HepG2 (cell line): ENCODE data around the gene PCSK7. TPM values are rescaled to one million over a fixed set of nuclear protein-coding genes. Genes with fewer than 3 reads are reported as not detected.

Source experiments
- HOXA9 ChIP-seq: sonication (generic); formaldehyde crosslinking; IDR thresholded peaks from 2 replicates; pipeline ENCODE4 v1.8.1; 2022; ENCODE audit warnings: missing genetic modification reagents, mild to moderate bottlenecking, moderate library complexity, borderline replicate concordance
- KIAA2018 ChIP-seq: sonication (generic); formaldehyde crosslinking; IDR thresholded peaks from 2 replicates; pipeline ENCODE4 v1.5.0; 2020; ENCODE audit warnings: mild to moderate bottlenecking, missing genetic modification reagents, borderline replicate concordance
- ZNF407 ChIP-seq: sonication (generic); formaldehyde crosslinking; IDR thresholded peaks from one replicate; pipeline ENCODE4 v1.5.1; 2020; ENCODE audit warnings: mild to moderate bottlenecking, missing genetic modification reagents; ENCODE audit errors: not compliant biosample characterization
- polyA plus RNA-seq, 8 experiments: library from polyadenylated mRNA; depleted of rRNA in 3 of 8; stranded (reverse) in 7 of 8; unstranded in 1 of 8; fragments of >200 nt; fragmentation: Illumina TruSeq in 4 of 8; extraction: Trizol in 4 of 8; gene quantifications; 2 replicates each; pipeline versions ENCODE4 v1.2.1 to v1.2.3, GENCODE V29; 2011 to 2016; ENCODE audit warnings: low read depth in 4 of 8, missing spikeins in 1 of 8, mixed read lengths in 1 of 8; ENCODE audit not compliant: insufficient read depth in 1 of 8
- total RNA-seq, 5 experiments: library from RNA; depleted of rRNA; stranded (reverse); fragments of >200 nt; fragmentation: Illumina TruSeq; extraction: Trizol; gene quantifications; 2 replicates each; pipeline ENCODE4 v1.2.3, GENCODE V29; 2016; ENCODE audit warnings: low read depth in 1 of 5
- TF ChIP-seq, protein P1 (sequence below): sonication (generic); formaldehyde crosslinking; IDR thresholded peaks from 2 replicates; pipeline ENCODE4 v1.5.1; 2020; ENCODE audit warnings: mild to moderate bottlenecking, missing genetic modification reagents, borderline replicate concordance
- TF ChIP-seq, protein P2 (sequence below): sonication (generic); formaldehyde crosslinking; IDR thresholded peaks from 2 replicates; pipeline ENCODE4 v1.5.1; 2020; ENCODE audit warnings: mild to moderate bottlenecking, missing genetic modification reagents

PCSK7 gene
- total and polyA plus RNA-seq, 2 of the 13 experiments (the other 11 are each of a cell fraction or from before 2014, with no cell fraction given) = 13.4 to 13.8 TPM

- no peak for TF ChIP-seq KIAA2018 (CRISPR knock-in tag)
- TF ChIP-seq HOXA9 (CRISPR knock-in tag) = no peak
- TF ChIP-seq ZNF407 = no peak
- TF ChIP-seq, protein P1, sequence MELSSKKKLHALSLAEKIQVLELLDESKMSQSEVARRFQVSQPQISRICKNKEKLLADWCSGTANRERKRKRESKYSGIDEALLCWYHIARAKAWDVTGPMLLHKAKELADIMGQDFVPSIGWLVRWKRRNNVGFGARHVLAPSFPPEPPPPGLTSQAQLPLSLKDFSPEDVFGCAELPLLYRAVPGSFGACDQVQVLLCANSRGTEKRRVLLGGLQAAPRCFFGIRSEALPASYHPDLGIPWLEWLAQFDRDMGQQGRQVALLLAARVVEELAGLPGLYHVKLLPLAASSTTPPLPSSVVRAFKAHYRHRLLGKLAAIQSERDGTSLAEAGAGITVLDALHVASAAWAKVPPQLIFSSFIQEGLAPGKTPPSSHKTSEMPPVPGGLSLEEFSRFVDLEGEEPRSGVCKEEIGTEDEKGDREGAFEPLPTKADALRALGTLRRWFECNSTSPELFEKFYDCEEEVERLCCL (CRISPR knock-in tag) = no peak
- TF ChIP-seq, protein P2, sequence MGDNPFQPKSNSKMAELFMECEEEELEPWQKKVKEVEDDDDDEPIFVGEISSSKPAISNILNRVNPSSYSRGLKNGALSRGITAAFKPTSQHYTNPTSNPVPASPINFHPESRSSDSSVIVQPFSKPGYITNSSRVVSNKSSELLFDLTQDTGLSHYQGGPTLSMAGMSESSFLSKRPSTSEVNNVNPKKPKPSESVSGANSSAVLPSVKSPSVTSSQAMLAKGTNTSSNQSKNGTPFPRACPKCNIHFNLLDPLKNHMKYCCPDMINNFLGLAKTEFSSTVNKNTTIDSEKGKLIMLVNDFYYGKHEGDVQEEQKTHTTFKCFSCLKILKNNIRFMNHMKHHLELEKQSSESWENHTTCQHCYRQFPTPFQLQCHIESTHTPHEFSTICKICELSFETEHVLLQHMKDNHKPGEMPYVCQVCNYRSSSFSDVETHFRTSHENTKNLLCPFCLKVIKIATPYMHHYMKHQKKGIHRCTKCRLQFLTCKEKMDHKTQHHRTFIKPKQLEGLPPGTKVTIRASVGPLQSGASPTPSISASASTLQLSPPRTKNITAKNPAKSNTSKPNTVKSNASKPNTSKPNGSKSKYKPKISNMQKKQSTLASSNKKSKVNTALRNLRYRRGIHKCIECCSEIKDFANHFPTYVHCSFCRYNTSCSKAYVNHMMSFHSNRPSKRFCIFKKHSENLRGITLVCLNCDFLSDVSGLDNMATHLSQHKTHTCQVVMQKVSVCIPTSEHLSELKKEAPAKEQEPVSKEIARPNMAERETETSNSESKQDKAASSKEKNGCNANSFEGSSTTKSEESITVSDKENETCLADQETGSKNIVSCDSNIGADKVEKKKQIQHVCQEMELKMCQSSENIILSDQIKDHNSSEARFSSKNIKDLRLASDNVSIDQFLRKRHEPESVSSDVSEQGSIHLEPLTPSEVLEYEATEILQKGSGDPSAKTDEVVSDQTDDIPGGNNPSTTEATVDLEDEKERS (CRISPR knock-in tag) = no peak
Observed at GRCh38 chr11:117273550-117274289, 41.8 kb upstream of the PCSK7 start (continued).
